HepG2 (cell line): ENCODE results near the gene KIAA0930. TPM values are rescaled to one million over a fixed set of nuclear protein-coding genes. Genes with fewer than 3 reads are reported as not detected.

Source experiments
- CREM ChIP-seq, 2 experiments: sonication (generic) in 1 of 2; formaldehyde crosslinking in 1 of 2; IDR thresholded peaks; 2 replicates each; pipeline versions ENCODE4 v1.4.0 to v1.6.1; 2016 to 2020; ENCODE audit warnings: antibody characterized with exemption in 1 of 2, mild to moderate bottlenecking in 1 of 2, missing genetic modification reagents in 1 of 2
- ESRRA ChIP-seq: sonication (generic); formaldehyde crosslinking; IDR thresholded peaks from 2 replicates; pipeline ENCODE4 v1.5.1; 2020; ENCODE audit warnings: mild to moderate bottlenecking, low read depth, missing genetic modification reagents
- IRF1 ChIP-seq: sonication (generic); formaldehyde crosslinking; IDR thresholded peaks from 2 replicates; pipeline ENCODE4 v1.4.0; 2020; ENCODE audit warnings: low read depth, mild to moderate bottlenecking, missing genetic modification reagents
- NCOA5 ChIP-seq: sonication (generic); formaldehyde crosslinking; IDR thresholded peaks from 2 replicates; pipeline ENCODE4 v1.4.0; 2020; ENCODE audit warnings: missing genetic modification reagents
- PCBP1 ChIP-seq: fragments of 200-400 bp; formaldehyde crosslinking; IDR thresholded peaks from 2 replicates; pipeline ENCODE4 v1.6.1; 2017; ENCODE audit warnings: mild to moderate bottlenecking, low read depth, low read length, borderline replicate concordance
- PPARG ChIP-seq: conservative IDR thresholded peaks from 2 replicates; pipeline ENCODE4 v1.6.1; 2016; ENCODE audit warnings: missing biosample characterization, missing genetic modification reagents
- RAD21 ChIP-seq: fragments of 450-650 bp; formaldehyde crosslinking; IDR thresholded peaks from 2 replicates; pipeline ENCODE4 v1.5.0; 2020; ENCODE audit warnings: mild to moderate bottlenecking
- SETDB1 ChIP-seq: sonication (generic); formaldehyde crosslinking; IDR thresholded peaks from 2 replicates; pipeline ENCODE4 v1.5.1; 2020; ENCODE audit warnings: missing genetic modification reagents, mild to moderate bottlenecking, borderline replicate concordance
- SIN3A ChIP-seq: IDR thresholded peaks from 2 replicates; pipeline ENCODE4 v1.6.1; 2011; ENCODE audit warnings: low read depth, mild to moderate bottlenecking, control low read depth, low read length, borderline replicate concordance
- SNRNP70 ChIP-seq: fragments of 200-400 bp; formaldehyde crosslinking; IDR thresholded peaks from 2 replicates; pipeline ENCODE4 v1.6.1; 2017; ENCODE audit warnings: mild to moderate bottlenecking, low read depth, low read length, moderate library complexity
- TAF1 ChIP-seq: sonication (generic); formaldehyde crosslinking; IDR thresholded peaks from 2 replicates; pipeline ENCODE4 v1.4.0; 2020; ENCODE audit warnings: missing genetic modification reagents
- TBL1XR1 ChIP-seq: fragments of 150-350 bp; IDR thresholded peaks from 2 replicates; pipeline ENCODE4 v1.6.1; 2014; ENCODE audit warnings: borderline replicate concordance, low read length; ENCODE audit not compliant: partially characterized antibody
- ZBTB42 ChIP-seq: sonication (generic); formaldehyde crosslinking; IDR thresholded peaks from 2 replicates; pipeline ENCODE4 v1.5.0; 2020; ENCODE audit warnings: mild to moderate bottlenecking, missing genetic modification reagents
- ZNF143 ChIP-seq: sonication (generic); formaldehyde crosslinking; IDR thresholded peaks from 2 replicates; pipeline ENCODE4 v1.4.0; 2020; ENCODE audit warnings: missing genetic modification reagents
- ZNF33A ChIP-seq: sonication (generic); formaldehyde crosslinking; IDR thresholded peaks from 2 replicates; pipeline ENCODE4 v1.5.1; 2020; ENCODE audit warnings: missing genetic modification reagents, mild to moderate bottlenecking, moderate library complexity, borderline replicate concordance
- ZSCAN9 ChIP-seq: IDR thresholded peaks from 2 replicates; pipeline ENCODE4 v1.6.1; 2016; ENCODE audit warnings: borderline replicate concordance
- polyA plus RNA-seq, 8 experiments: library from polyadenylated mRNA; depleted of rRNA in 3 of 8; stranded (reverse) in 7 of 8; unstranded in 1 of 8; fragments of >200 nt; fragmentation: Illumina TruSeq in 4 of 8; extraction: Trizol in 4 of 8; gene quantifications; 2 replicates each; pipeline versions ENCODE4 v1.2.1 to v1.2.3, GENCODE V29; 2011 to 2016; ENCODE audit warnings: low read depth in 4 of 8, missing spikeins in 1 of 8, mixed read lengths in 1 of 8; ENCODE audit not compliant: insufficient read depth in 1 of 8
- total RNA-seq, 5 experiments: library from RNA; depleted of rRNA; stranded (reverse); fragments of >200 nt; fragmentation: Illumina TruSeq; extraction: Trizol; gene quantifications; 2 replicates each; pipeline ENCODE4 v1.2.3, GENCODE V29; 2016; ENCODE audit warnings: low read depth in 1 of 5
- TF ChIP-seq, protein P1 (sequence below): sonication (generic); formaldehyde crosslinking; IDR thresholded peaks from 2 replicates; pipeline ENCODE4 v1.5.0; 2020; ENCODE audit warnings: mild to moderate bottlenecking, missing genetic modification reagents, borderline replicate concordance
- TF ChIP-seq, protein P2 (sequence below): sonication (generic); formaldehyde crosslinking; IDR thresholded peaks from 2 replicates; pipeline ENCODE4 v1.4.0; 2020; ENCODE audit warnings: missing genetic modification reagents, mild to moderate bottlenecking, borderline replicate concordance
- TF ChIP-seq, protein P3 (sequence below): sonication (generic); formaldehyde crosslinking; IDR thresholded peaks from 2 replicates; pipeline ENCODE4 v1.5.0; 2020; ENCODE audit warnings: missing genetic modification reagents, mild to moderate bottlenecking, borderline replicate concordance
- TF ChIP-seq, protein P4 (sequence below): sonication (generic); formaldehyde crosslinking; IDR thresholded peaks from 2 replicates; pipeline ENCODE4 v1.5.0; 2020; ENCODE audit warnings: mild to moderate bottlenecking, missing genetic modification reagents, moderate library complexity

KIAA0930 gene
- total and polyA plus RNA-seq, 2 of the 13 experiments (the other 11 are each of a cell fraction or from before 2014, with no cell fraction given): 27.0 to 38.2 TPM

- TF ChIP-seq, protein P1, sequence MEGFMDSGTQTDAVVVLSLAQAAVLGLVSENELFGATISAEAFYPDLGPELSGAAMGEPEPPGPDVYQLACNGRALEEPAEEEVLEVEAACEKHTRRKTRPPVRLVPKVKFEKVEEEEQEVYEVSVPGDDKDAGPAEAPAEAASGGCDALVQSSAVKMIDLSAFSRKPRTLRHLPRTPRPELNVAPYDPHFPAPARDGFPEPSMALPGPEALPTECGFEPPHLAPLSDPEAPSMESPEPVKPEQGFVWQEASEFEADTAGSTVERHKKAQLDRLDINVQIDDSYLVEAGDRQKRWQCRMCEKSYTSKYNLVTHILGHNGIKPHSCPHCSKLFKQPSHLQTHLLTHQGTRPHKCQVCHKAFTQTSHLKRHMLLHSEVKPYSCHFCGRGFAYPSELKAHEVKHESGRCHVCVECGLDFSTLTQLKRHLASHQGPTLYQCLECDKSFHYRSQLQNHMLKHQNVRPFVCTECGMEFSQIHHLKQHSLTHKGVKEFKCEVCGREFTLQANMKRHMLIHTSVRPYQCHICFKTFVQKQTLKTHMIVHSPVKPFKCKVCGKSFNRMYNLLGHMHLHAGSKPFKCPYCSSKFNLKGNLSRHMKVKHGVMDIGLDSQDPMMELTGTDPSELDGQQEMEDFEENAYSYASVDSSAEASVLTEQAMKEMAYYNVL (CRISPR knock-in tag): peak; percentile 83; the same call in 1 of the 2 replicates
- TF ChIP-seq SETDB1 (CRISPR knock-in tag): no peak
- TF ChIP-seq RAD21: no peak
- peak; percentile 44; the same call in 1 of the 2 replicates for TF ChIP-seq CREM (IDR thresholded peaks at IDR 0.05)
- TF ChIP-seq CREM (CRISPR knock-in tag; IDR thresholded peaks at IDR 0.05): no peak
- no peak; the same call in 1 of the 2 replicates for TF ChIP-seq TAF1 (CRISPR knock-in tag)
- TF ChIP-seq IRF1 (CRISPR knock-in tag): no peak
- TF ChIP-seq PCBP1: no peak
- no peak for TF ChIP-seq SNRNP70
- TF ChIP-seq ZNF33A (CRISPR knock-in tag): no peak
- no peak for TF ChIP-seq ESRRA (CRISPR knock-in tag)
- TF ChIP-seq ZBTB42: no peak
- peak; percentile 39; the same call in 1 of the 2 replicates for TF ChIP-seq SIN3A
- no peak for TF ChIP-seq ZNF143 (CRISPR knock-in tag)
- TF ChIP-seq, protein P2, sequence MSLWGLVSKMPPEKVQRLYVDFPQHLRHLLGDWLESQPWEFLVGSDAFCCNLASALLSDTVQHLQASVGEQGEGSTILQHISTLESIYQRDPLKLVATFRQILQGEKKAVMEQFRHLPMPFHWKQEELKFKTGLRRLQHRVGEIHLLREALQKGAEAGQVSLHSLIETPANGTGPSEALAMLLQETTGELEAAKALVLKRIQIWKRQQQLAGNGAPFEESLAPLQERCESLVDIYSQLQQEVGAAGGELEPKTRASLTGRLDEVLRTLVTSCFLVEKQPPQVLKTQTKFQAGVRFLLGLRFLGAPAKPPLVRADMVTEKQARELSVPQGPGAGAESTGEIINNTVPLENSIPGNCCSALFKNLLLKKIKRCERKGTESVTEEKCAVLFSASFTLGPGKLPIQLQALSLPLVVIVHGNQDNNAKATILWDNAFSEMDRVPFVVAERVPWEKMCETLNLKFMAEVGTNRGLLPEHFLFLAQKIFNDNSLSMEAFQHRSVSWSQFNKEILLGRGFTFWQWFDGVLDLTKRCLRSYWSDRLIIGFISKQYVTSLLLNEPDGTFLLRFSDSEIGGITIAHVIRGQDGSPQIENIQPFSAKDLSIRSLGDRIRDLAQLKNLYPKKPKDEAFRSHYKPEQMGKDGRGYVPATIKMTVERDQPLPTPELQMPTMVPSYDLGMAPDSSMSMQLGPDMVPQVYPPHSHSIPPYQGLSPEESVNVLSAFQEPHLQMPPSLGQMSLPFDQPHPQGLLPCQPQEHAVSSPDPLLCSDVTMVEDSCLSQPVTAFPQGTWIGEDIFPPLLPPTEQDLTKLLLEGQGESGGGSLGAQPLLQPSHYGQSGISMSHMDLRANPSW (CRISPR knock-in tag): no peak
- TF ChIP-seq NCOA5 (CRISPR knock-in tag): no peak
- TF ChIP-seq TBL1XR1: no peak
- no peak; the same call in 1 of the 2 replicates for TF ChIP-seq PPARG
- TF ChIP-seq, protein P3, sequence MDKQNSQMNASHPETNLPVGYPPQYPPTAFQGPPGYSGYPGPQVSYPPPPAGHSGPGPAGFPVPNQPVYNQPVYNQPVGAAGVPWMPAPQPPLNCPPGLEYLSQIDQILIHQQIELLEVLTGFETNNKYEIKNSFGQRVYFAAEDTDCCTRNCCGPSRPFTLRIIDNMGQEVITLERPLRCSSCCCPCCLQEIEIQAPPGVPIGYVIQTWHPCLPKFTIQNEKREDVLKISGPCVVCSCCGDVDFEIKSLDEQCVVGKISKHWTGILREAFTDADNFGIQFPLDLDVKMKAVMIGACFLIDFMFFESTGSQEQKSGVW (CRISPR knock-in tag): no peak
- TF ChIP-seq, protein P4, sequence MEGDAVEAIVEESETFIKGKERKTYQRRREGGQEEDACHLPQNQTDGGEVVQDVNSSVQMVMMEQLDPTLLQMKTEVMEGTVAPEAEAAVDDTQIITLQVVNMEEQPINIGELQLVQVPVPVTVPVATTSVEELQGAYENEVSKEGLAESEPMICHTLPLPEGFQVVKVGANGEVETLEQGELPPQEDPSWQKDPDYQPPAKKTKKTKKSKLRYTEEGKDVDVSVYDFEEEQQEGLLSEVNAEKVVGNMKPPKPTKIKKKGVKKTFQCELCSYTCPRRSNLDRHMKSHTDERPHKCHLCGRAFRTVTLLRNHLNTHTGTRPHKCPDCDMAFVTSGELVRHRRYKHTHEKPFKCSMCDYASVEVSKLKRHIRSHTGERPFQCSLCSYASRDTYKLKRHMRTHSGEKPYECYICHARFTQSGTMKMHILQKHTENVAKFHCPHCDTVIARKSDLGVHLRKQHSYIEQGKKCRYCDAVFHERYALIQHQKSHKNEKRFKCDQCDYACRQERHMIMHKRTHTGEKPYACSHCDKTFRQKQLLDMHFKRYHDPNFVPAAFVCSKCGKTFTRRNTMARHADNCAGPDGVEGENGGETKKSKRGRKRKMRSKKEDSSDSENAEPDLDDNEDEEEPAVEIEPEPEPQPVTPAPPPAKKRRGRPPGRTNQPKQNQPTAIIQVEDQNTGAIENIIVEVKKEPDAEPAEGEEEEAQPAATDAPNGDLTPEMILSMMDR (CRISPR knock-in tag): no peak
- TF ChIP-seq ZSCAN9 (CRISPR knock-in tag): no peak; the same call in 1 of the 2 replicates
Observed at GRCh38 chr22:45246060-45246985, 5.6 kb upstream of the KIAA0930 start (continued).
